HepG2 (cell line): ENCODE results near the gene MICOS13. TPM values are rescaled to one million over a fixed set of nuclear protein-coding genes. Genes with fewer than 3 reads are reported as not detected.

ENCODE experiments used
- BATF2 ChIP-seq: sonication (generic); formaldehyde crosslinking; IDR thresholded peaks from 2 replicates; pipeline ENCODE4 v1.8.0; 2022; ENCODE audit warnings: mild to moderate bottlenecking, missing genetic modification reagents, moderate library complexity
- NR0B2 ChIP-seq: sonication (generic); formaldehyde crosslinking; IDR thresholded peaks from 2 replicates; pipeline ENCODE4 v1.4.0; 2020; ENCODE audit warnings: mild to moderate bottlenecking, missing genetic modification reagents
- PCBP2 ChIP-seq: fragments of 200-400 bp; formaldehyde crosslinking; optimal IDR thresholded peaks from 2 replicates; pipeline ENCODE3; 2018; ENCODE audit warnings: low read length, low read depth; ENCODE audit not compliant: poor library complexity, severe bottlenecking
- PHF5A ChIP-seq: IDR thresholded peaks from one replicate; pipeline ENCODE4 v1.6.1; 2018; ENCODE audit warnings: low read depth, missing genetic modification reagents; ENCODE audit not compliant: unreplicated experiment
- PITX1 ChIP-seq: sonication (generic); formaldehyde crosslinking; IDR thresholded peaks from 2 replicates; pipeline ENCODE4 v1.5.1; 2020; ENCODE audit warnings: mild to moderate bottlenecking, missing genetic modification reagents
- SOX6 ChIP-seq, 2 experiments: fragments of 450-650 bp in 1 of 2; sonication (generic) in 1 of 2; formaldehyde crosslinking in 1 of 2; IDR thresholded peaks; 2 replicates each; pipeline versions ENCODE4 v1.4.0 to v1.6.1; 2017 to 2020; ENCODE audit warnings: antibody characterized with exemption in 1 of 2, mild to moderate bottlenecking in 1 of 2, missing genetic modification reagents in 1 of 2
- ZBTB33 ChIP-seq: sonication (generic); formaldehyde crosslinking; IDR thresholded peaks from 2 replicates; pipeline ENCODE4 v1.4.0; 2020; ENCODE audit warnings: missing genetic modification reagents
- ZC3H13 ChIP-seq: sonication (generic); formaldehyde crosslinking; IDR thresholded peaks from 2 replicates; pipeline ENCODE4 v1.8.1; 2023; ENCODE audit warnings: mild to moderate bottlenecking, missing genetic modification reagents, moderate library complexity
- ZMAT3 ChIP-seq: sonication (generic); formaldehyde crosslinking; conservative IDR thresholded peaks from 2 replicates; pipeline ENCODE4 v1.7.0; 2021; ENCODE audit warnings: missing genetic modification reagents
- ZNF337 ChIP-seq: sonication (generic); formaldehyde crosslinking; IDR thresholded peaks from 2 replicates; pipeline ENCODE4 v1.5.1; 2020; ENCODE audit warnings: missing genetic modification reagents, low read depth, mild to moderate bottlenecking, borderline replicate concordance
- ZNF652 ChIP-seq: IDR thresholded peaks from 2 replicates; pipeline ENCODE4 v1.6.1; 2016; ENCODE audit warnings: low read depth, borderline replicate concordance
- ZNF7 ChIP-seq: IDR thresholded peaks from 2 replicates; pipeline ENCODE4 v1.6.1; 2016; ENCODE audit warnings: missing biosample characterization, missing genetic modification reagents
- polyA plus RNA-seq, 8 experiments: library from polyadenylated mRNA; depleted of rRNA in 3 of 8; stranded (reverse) in 7 of 8; unstranded in 1 of 8; fragments of >200 nt; fragmentation: Illumina TruSeq in 4 of 8; extraction: Trizol in 4 of 8; gene quantifications; 2 replicates each; pipeline versions ENCODE4 v1.2.1 to v1.2.3, GENCODE V29; 2011 to 2016; ENCODE audit warnings: low read depth in 4 of 8, missing spikeins in 1 of 8, mixed read lengths in 1 of 8; ENCODE audit not compliant: insufficient read depth in 1 of 8
- total RNA-seq, 5 experiments: library from RNA; depleted of rRNA; stranded (reverse); fragments of >200 nt; fragmentation: Illumina TruSeq; extraction: Trizol; gene quantifications; 2 replicates each; pipeline ENCODE4 v1.2.3, GENCODE V29; 2016; ENCODE audit warnings: low read depth in 1 of 5
- TF ChIP-seq, protein P1 (sequence below): sonication (generic); formaldehyde crosslinking; IDR thresholded peaks from 2 replicates; pipeline ENCODE4 v1.4.0; 2020; ENCODE audit warnings: missing genetic modification reagents, low read depth, mild to moderate bottlenecking, borderline replicate concordance
- TF ChIP-seq, protein P2 (sequence below), 2 experiments: fragments of 450-650 bp in 1 of 2; sonication (generic) in 1 of 2; formaldehyde crosslinking in 1 of 2; IDR thresholded peaks; 2 replicates each; pipeline versions ENCODE4 v1.6.1 to v1.8.0; 2016 to 2022; ENCODE audit warnings: antibody characterized with exemption in 1 of 2, mild to moderate bottlenecking in 1 of 2, missing genetic modification reagents in 1 of 2

MICOS13 gene
- total and polyA plus RNA-seq, 2 of the 13 experiments (the other 11 are each of a cell fraction or from before 2014, with no cell fraction given), result 28.8 to 35.4 TPM

DNA sequence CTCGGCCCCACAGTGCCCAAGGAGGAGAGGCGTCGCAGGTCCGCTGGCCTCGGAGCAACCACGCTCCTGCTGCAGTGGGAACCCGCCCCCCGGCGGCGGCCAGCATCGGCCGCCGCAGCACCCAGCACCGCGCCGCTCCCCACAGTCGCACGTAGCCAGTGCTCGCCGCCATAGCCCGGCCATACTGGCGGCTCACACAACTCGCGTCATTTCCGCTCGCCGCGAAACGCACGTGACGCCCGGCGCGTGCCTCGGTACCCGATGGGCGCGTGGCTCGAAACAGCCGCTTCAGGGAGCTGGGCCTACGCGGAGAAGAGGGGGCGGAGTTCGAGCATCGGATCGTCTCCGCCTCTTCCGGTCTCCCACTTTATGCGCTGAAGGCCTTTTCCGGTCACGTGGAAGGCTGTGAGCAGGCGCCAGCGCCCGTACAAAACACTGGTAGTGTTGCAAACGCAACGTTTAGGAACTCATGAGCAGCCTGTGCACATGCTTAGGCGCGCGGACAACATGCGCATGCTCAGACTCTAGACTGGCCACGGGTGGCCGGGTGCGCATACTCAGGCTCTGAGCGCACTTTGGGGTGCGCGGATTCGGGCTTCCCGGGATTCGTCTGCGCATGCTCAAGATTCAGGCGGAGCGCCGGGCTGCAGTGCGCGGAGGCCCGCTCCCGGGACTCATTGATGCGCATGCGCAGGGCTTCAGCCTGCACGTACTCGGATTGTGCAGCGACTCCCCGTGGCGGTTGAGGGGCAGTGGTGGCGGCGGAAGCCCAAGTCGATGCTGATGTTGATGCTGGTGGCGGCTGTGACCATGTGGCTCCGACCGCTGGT lies 39.9 kb upstream of the MICOS13 start, which contains the start of the genes CATSPERD and LONP1 (continued):
- no peak for TF ChIP-seq SOX6 (IDR thresholded peaks at IDR 0.05)
- TF ChIP-seq SOX6 (CRISPR knock-in tag; IDR thresholded peaks at IDR 0.05), result peak; percentile 72
- TF ChIP-seq ZNF652, result peak; percentile 31; the same call in 1 of the 2 replicates
- no peak for TF ChIP-seq ZNF7 (CRISPR knock-in tag)
- TF ChIP-seq PITX1 (CRISPR knock-in tag), result peak; percentile 45; the same call in 1 of the 2 replicates
- TF ChIP-seq BATF2 (CRISPR knock-in tag), result peak; percentile 96
- peak; percentile 86 for TF ChIP-seq ZBTB33
- TF ChIP-seq, protein P1, sequence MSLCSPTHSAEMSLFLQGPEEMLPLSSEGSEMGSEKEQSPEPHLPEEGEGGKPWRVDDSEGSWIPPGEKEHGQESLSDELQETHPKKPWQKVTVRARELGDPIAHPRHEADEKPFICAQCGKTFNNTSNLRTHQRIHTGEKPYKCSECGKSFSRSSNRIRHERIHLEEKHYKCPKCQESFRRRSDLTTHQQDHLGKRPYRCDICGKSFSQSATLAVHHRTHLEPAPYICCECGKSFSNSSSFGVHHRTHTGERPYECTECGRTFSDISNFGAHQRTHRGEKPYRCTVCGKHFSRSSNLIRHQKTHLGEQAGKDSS (CRISPR knock-in tag), result peak; percentile 52; the same call in 1 of the 2 replicates
- TF ChIP-seq ZMAT3 (CRISPR knock-in tag), result peak; percentile 98
- TF ChIP-seq ZC3H13, result peak; percentile 97
- TF ChIP-seq NR0B2 (CRISPR knock-in tag), result peak; percentile 90
- TF ChIP-seq PCBP2, result no peak
- TF ChIP-seq PHF5A (CRISPR knock-in tag), result peak; percentile 84
- TF ChIP-seq ZNF337, result peak; percentile 95
- TF ChIP-seq, protein P2, sequence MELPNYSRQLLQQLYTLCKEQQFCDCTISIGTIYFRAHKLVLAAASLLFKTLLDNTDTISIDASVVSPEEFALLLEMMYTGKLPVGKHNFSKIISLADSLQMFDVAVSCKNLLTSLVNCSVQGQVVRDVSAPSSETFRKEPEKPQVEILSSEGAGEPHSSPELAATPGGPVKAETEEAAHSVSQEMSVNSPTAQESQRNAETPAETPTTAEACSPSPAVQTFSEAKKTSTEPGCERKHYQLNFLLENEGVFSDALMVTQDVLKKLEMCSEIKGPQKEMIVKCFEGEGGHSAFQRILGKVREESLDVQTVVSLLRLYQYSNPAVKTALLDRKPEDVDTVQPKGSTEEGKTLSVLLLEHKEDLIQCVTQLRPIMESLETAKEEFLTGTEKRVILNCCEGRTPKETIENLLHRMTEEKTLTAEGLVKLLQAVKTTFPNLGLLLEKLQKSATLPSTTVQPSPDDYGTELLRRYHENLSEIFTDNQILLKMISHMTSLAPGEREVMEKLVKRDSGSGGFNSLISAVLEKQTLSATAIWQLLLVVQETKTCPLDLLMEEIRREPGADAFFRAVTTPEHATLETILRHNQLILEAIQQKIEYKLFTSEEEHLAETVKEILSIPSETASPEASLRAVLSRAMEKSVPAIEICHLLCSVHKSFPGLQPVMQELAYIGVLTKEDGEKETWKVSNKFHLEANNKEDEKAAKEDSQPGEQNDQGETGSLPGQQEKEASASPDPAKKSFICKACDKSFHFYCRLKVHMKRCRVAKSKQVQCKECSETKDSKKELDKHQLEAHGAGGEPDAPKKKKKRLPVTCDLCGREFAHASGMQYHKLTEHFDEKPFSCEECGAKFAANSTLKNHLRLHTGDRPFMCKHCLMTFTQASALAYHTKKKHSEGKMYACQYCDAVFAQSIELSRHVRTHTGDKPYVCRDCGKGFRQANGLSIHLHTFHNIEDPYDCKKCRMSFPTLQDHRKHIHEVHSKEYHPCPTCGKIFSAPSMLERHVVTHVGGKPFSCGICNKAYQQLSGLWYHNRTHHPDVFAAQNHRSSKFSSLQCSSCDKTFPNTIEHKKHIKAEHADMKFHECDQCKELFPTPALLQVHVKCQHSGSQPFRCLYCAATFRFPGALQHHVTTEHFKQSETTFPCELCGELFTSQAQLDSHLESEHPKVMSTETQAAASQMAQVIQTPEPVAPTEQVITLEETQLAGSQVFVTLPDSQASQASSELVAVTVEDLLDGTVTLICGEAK (IDR thresholded peaks at IDR 0.05), result peak; percentile 57
- TF ChIP-seq, protein P2 (CRISPR knock-in tag; IDR thresholded peaks at IDR 0.05), result peak; percentile 74; the same call in 1 of the 2 replicates
